ENCODE data around the gene BPHL.
"Not testable (repeated sequence)": the region's sequence is repeated elsewhere in the genome, so short reads cannot be mapped to it uniquely, and the experiment has no call there.

BPHL gene

DNA sequence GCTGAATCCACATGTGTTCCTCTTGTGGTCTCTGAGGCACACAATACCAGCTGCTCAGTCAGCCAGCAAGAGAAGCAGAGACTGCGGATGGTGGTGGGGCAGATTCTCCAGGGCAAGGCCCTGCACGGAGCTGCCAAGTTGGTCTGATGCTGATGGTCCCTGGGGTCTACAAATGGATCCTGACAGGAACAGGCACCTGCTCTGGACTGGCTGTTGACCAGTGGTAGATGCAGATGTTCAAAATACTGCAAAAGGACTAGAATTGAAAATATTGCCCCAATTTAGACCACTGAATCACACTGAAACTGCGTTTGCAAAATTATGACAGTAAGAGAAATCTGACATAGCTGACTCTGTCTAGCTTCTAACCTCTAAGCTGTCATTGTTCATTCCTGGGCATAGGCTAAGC is 68.5 kb downstream of the BPHL start:
- no peak for DNase-seq

DNA sequence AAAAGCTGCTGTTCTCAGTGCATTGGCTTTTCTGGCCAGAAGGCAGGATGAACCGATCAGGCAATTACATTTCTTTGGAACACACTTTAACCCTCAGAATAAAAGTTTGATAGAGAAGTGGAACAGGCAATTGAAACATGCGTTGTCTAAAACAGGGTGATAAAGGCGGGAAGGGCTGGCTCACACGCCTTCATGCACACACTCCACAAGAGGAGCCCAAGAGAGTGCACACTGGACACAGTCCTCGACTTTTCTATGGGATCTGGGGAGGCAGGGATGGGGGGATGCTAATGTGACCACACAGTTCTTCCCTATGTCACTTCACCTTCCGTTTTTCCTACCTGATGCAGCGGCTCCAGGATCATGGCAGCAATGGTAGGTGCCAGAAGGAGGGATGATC is 69.8 kb downstream of the BPHL start:
- DNase-seq: no peak

DNA sequence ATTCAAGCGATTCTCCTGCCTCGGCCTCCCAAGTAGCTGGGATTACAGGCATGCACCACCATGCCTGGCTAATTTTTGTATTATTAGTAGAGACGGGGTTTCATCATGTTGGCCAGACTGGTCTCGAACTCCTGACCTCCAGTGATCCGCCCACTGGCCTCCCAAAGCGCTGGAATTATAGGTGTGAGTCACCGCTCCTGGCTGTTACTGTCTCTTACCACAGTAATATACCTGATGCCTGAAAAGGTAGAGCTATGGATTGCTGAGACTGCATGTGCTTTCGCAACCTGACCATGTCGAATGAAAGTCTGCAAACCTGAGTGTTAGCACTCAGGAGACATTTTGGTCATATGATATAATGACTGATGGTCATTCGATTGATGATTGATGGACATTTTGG is 70.7 kb downstream of the BPHL start:
- DNase-seq: not testable (repeated sequence)

DNA sequence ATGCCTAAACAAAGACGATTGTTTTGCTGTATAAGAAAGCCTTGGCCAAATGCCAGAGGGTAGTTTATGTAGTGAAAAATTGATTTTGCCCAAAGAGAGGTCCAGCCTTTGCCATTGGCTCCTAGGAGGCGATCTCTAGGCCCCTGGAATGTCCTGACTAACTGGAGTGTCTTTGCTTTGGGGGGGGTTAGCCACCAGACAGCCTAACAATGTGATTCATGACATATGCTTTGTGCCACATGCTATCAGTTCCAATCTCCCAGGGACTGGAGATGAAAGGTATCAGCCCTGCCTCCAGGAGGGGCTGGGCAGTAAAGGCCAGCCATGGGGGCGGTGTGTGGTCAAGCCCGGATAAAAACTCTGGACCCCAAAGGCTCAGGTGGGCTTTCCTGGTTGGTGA is 71.5 kb downstream of the BPHL start:
- DNase-seq: no peak

DNA sequence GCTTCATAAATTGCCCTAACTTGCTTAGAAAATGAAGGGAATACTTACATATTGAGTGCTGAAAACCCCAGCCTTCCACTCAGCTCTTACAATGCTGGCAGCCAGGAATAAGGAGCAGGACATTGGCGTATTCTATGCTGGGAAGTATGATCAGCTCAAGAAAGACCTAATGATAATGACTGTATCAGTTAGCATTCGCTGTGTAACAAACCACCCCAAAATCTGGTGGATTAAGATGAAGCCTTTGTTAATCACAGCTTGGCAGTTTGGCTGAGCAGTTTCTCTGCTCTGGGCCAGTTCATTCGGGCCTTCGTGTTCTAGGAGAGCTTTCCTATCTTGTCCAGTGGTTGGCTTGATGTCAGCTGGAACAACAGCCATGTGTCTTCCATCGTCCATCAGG is 72.3 kb downstream of the BPHL start:
- DNase-seq: no peak

DNA sequence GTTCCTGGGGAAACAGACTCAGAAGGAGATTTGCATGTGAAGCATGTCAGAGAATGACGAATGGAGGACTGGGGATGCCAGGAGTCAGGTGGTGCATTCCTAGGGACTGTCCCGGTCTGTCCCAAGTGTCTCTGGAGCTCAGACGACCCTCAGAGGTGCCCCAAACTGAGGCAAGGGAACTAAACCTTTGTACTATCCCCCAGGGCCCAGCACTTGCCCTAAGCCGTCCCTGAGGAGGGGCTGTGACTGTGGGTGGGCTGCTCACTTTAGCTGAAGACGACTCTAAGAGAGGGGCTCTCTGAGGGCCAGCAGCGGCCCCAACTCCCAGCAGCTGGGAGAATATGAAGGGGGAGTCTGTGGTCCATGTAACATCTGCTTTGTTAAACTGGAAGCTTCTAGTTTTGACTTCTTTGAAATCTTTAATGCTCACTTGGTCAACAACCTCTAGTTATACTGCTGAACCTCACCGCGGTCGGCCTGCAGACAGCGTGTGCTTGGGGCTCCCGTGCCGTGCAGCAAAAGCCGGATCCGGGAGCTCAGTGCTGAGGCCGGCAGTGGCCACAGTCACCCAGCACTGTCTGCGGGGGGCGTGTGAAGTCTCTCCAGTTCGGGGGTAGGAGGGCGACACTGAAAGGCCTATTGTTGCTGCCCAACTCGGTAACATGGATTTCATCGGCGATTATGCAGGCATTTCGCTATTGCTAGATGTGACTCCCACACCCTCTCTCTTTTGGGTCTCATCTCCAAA is 74.8 kb downstream of the BPHL start:
- DNase-seq: no peak

DNA sequence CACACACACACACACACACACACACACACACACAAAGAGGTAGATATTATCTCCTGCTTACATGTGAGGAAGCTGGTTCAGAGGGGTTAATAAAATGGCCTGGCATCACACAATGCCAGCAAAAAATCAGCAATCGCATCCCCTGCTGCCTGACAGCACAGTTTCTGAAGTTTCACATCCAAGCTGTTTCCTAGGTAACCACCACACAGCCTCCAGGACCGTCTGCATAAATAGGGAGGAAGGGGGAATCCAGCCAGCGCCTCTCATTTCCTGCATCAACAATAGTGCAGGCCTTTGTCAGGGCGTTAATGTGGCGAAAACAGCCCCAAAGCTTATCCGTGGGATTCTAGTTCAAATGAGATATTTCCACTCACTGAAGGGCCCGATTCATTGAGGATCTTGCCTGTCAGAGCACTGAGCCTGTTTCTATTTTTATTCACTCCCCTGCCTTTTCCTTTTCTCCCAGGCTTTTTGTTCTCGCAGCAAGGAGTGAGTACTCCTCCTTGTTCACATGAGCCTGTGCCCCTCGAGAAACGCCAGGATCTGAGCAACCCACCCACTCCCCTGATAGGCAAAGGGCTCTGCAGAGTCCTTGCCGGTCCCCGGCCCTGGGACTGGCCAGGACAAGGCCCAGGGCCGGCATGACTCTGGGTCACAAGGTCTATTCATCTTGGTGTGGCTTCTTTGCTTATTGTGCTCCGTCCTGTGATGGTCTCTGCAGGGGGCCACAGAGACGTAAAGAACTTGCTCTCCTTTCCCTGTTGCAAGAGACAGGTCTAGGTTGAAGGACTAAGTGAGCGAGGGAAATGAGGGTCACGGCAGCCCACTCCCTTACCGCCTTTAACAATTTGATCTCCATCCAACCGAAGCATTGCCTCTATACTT is 76.3 kb downstream of the BPHL start:
- no peak for DNase-seq

DNA sequence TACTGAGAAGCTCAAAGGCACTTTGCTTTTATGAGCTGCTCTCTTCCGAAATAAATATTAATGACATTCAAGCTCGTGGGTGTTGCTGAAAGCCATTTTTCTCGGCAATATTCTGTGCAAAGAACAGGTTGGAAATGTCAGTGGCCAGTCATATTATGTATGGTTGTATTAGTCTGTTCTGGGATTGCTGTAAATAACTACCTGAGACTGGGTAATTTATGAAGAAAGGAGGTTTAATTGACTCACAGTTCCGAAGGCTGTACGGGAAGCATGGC is 76.8 kb downstream of the BPHL start:
- no peak for DNase-seq

DNA sequence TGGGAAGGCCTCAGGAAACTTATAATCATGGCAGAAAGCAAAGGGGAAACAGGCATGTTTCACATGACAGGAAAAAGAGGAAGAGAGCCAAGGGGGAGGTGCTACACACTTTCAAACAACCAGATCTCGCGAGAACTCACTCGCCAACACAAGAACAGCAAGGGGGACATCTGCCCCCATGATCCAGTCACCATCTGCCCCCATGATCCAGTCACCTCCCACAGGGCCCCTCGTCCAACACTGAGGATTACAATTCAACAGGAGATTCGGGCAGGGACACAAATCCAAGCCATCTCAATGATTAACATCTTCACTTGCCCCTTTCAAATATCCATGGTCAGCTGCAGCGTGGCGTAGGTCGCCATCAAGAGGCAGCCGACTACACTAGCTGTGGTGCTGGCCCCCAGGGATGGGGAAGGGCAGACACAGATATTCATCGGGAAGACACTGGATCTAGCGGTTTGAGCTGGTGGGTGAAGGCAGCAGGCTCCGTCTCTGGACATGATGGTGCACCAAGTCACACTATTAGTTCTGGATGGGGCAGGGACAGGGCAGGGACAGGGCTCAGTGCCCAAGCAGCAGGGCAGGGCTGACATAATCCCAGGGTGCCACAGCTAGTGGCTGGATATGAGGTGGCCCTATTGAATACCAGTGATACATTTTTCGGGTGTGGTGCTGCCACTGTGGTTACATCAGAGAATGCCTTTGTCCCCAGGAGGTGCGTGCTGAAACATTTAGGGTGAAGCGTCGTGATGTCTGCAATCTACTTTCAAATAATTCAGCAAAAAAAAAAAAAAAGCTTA is 77.4 kb downstream of the BPHL start:
- no peak for DNase-seq

DNA sequence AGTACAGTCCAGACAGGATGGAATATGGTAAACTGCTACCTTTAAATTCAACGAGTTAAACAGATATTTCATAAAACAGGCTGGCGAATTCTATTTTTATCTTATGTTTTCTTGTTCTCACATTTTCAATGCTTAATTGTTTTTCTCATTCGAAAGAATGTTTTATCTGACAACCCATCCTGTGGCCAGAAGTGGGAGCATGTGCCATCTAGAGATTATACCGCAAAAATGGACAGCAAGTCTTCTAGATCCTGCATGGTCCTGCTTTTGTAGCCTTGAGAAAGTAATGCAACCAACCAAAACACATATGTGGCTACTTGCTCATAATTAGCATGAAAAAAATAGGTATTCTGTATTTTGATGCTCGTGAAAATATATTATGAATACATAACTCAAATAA is 78.3 kb downstream of the BPHL start:
- no peak for DNase-seq

DNA sequence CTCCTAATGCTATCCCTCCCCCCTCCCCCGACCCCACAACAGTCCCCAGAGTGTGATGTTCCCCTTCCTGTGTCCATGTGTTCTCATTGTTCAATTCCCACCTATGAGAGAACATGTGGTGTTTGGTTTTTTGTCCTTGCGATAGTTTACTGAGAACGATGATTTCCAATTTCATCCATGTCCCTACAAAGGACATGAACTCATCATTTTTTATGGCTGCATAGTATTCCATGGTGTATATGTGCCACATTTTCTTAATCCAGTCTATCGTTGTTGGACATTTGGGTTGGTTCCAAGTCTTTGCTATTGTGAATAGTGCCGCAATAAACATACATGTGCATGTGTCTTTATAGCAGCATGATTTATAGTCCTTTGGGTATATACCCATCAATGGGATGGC is 79.2 kb downstream of the BPHL start:
- not testable (repeated sequence) for DNase-seq

DNA sequence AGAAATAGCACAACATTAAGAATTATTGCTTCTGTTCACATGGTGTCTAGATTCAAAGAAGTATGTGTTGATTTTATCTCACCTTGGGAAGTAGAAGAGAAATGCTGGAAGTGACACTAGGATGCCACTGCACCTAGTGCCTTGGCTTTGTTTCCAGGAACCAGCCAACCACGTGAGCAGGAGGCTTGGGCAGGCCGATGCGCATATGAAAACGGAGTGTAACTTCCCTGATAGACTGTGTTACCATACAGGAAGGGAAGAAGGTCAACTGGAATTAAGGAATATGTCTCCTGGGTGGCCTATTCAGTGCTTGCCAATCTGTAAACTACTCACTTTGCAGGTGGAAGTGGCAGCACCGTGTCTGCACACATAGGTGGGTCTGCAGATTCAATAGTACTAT is 80.9 kb downstream of the BPHL start:
- no peak for DNase-seq

DNA sequence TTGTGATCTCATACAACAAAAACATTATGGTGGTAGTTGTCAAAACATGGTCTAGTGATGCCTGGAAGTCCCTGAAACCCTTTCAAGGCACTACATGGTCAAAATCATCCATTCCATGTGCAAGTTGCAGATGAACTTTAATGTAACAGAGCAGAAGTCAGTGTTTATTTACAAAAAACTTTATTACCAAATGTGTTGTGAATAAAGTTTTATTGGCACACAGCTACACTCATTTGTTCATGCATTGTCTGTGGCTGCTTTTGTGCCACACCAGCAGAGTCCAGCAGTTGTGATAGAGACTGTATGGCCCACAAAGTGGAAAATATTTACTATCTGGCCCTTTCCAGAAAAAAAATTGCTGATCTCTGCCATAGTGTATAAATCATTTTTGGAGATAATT is 82.2 kb downstream of the BPHL start:
- no peak for DNase-seq

DNA sequence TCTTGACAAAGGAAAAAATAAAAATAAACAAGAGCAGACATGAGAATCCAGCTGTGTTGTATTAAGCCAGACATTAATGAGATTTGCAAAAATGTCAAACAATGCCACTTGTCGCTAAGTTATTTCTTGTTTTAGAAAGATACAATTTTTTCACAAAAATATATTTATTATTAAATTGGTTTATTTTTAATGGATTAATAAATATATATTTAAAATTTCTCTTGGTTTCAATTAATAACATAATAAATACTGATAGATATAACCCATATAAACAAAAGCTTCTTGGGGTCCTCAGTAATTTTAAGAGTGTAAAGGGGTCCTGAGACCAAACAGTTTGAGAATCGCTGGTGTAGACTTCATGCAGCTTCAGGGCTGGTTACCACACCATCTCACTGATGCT is 82.9 kb downstream of the BPHL start:
- DNase-seq: no peak

Data from amniotic stem cell (primary cell).